22Rv1 (cell line): Measurements from ENCODE around the gene UBR3.

Experiments
- H3K27ac ChIP-seq: fragments of 450-650 bp; 2 replicates; pipeline ENCODE4 v1.5.1; 2017
- CTCF ChIP-seq: fragments of 450-650 bp; IDR thresholded peaks from 2 replicates; pipeline ENCODE4 v1.5.1; 2017; ENCODE audit warnings: mild to moderate bottlenecking
- ZFX ChIP-seq: fragments of 450-650 bp; IDR thresholded peaks from 2 replicates; pipeline ENCODE4 v1.6.1; 2017; ENCODE audit warnings: antibody characterized with exemption, borderline replicate concordance

Gene UBR3

GRCh38 chr2:170047331-170048065, 220.2 kb downstream of the UBR3 start:
- TF ChIP-seq CTCF (no peak), ZFX (no peak)

DNA sequence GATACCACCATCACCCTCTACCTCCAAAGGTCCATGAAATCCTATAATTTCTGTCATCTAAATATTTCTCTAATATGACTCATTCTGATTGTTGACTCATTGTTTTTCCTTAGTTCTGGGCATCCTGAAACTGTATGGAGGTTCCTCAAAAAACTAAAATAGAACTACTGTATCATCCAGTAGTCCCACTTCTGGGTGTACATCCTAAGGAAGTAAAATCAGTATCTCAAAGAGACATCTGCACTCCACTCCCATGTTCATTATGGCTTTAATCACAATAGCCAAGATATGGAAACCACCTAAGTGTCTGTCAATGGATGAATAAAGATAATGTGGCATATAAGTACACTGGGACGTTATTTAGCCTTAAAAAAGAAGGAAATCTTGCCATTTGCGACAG, 224.9 kb downstream of the UBR3 start:
- TF ChIP-seq CTCF, result no peak
- TF ChIP-seq ZFX, result no peak
- H3K27ac ChIP-seq, result no peak overlapping the region

More at GRCh38 chr2:170047331-170048065, 220.2 kb downstream of the UBR3 start:
- no peak overlapping the region for H3K27ac ChIP-seq

DNA sequence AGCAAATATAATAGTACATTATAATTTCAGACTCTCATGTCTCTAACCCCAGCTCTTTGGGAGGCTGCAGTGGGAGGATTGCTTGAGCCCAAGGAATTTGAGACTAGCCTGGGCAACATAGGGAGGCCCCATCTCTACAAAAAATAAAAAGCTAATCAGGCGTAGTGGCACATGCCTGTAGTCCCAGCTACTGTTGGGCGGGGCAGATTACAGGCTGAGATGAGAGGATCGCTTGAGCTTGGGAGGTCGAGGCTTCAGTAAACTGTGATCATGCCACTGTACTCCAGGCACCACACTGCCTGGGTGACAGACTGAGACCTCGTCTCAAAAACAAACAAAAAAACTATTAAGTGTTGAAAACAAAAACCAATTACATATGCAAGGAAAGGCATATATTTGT, 227.7 kb downstream of the UBR3 start:
- TF ChIP-seq CTCF (no peak), ZFX (no peak)
- no peak overlapping the region for H3K27ac ChIP-seq

DNA sequence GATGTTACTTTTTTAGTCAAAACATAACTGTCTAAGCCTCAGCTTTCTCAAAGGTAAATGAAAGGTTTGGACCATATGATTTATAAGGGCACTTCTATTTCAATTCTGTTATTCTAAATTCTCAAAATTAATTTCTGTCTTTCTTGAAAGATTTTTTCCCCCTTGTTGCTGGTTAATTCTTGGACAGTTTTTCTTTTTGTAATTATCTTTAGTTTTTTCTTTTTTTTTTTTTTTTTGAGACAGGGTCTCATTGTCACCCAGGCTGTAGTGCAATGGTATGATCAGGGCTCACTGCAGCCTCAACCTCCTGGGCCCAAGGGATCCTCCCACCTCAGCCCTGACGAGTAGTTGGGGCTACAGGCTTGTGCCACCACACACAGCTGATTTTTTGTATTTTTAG, 229.6 kb downstream of the UBR3 start:
- TF ChIP-seq ZFX (no peak), CTCF (no peak)
- no peak overlapping the region for H3K27ac ChIP-seq

DNA sequence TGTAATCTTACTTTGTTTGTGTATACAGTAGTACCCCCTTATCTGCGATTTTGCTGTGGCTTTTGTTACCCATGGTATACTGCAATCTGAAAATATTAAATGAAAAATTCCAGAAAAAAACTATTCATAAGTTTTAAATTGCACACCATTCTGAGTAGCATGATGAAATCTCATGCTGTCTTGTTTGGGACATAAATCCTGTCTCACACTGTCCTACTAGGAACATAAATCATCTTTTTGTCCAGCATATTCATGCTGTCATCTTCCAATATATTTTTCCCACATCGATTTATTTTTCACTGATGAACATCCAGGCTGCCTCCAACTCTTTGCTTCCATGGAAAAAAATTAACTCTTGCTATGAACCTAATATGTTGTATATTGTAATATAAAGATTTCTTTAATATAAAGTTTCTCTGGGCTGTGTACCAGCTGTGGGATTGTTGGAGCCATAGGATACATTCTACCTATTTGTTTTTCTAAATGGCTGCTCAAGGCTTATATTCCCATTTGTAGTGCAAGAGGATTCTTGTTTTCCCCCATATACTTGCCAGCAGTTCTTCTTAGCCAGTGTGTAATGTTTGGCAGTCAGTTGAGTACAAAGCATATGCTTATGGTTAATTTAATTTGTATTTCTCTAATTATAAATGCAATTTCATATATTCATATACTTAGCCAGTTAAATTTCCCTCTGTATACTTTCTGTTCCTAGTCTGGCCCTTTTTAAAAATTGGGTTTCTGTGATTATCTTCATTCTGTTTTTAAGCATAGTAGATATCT, 236.4 kb downstream of the UBR3 start:
- H3K27ac ChIP-seq, result no peak overlapping the region
- TF ChIP-seq CTCF (no peak), ZFX (no peak)

GRCh38 chr2:170070778-170071177, 243.5 kb downstream of the UBR3 start:
- H3K27ac ChIP-seq, result no peak overlapping the region
- TF ChIP-seq CTCF, result no peak
- no peak for TF ChIP-seq ZFX

DNA sequence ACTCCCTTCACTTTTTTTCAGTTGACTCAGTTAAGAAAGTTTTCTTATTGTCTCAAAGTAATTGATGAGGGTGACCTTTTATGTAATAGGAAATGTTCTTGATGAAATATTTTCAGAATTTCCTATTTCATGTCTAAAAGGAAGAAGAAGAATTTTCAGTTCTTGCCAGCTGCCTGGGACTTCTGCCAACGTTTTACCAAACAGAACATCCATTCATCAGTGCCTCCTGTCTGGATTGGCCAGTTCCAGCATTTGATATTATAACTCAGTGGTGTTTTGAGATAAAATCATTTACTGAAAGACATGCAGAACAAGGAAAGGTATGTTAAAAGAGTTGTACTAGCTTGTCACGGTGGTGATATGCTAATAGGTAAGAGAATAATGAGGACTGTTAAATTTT, 246.0 kb downstream of the UBR3 start:
- no peak for TF ChIP-seq ZFX
- H3K27ac ChIP-seq, result no peak overlapping the region
